Ishikawa (cell line): ENCODE measurements around the gene MACROD2.

Experiments used
- CEBPB ChIP-seq: IDR thresholded peaks from 2 replicates; pipeline ENCODE4 v1.6.1; 2012
- CREB1 ChIP-seq: IDR thresholded peaks from 2 replicates; pipeline ENCODE4 v1.6.1; 2012; ENCODE audit warnings: low read depth
- EP300 ChIP-seq: IDR thresholded peaks from 2 replicates; pipeline ENCODE4 v1.6.1; 2012; ENCODE audit warnings: borderline replicate concordance
- FOXM1 ChIP-seq: IDR thresholded peaks from 2 replicates; pipeline ENCODE4 v1.6.1; 2012; ENCODE audit warnings: low read depth, borderline replicate concordance
- NFIC ChIP-seq: IDR thresholded peaks from 2 replicates; pipeline ENCODE4 v1.6.1; 2012
- RAD21 ChIP-seq: IDR thresholded peaks from 2 replicates; pipeline ENCODE4 v1.6.1; 2012; ENCODE audit warnings: low read depth
- REST ChIP-seq: IDR thresholded peaks from 2 replicates; pipeline ENCODE4 v1.6.1; 2012; ENCODE audit warnings: low read depth, mild to moderate bottlenecking
- TAF1 ChIP-seq: IDR thresholded peaks from 2 replicates; pipeline ENCODE4 v1.6.1; 2012; ENCODE audit warnings: low read depth, mild to moderate bottlenecking
- TCF12 ChIP-seq: IDR thresholded peaks from 2 replicates; pipeline ENCODE4 v1.6.1; 2012; ENCODE audit warnings: low read depth
- TEAD4 ChIP-seq: IDR thresholded peaks from 2 replicates; pipeline ENCODE4 v1.6.1; 2012
- YY1 ChIP-seq: IDR thresholded peaks from 2 replicates; pipeline ENCODE4 v1.6.1; 2012; ENCODE audit warnings: low read depth
- ZBTB7A ChIP-seq: IDR thresholded peaks from 2 replicates; pipeline ENCODE4 v1.6.1; 2012; ENCODE audit warnings: low read depth
- TF ChIP-seq, protein P1 (sequence below): IDR thresholded peaks from 2 replicates; pipeline ENCODE4 v1.6.1; 2012
- TF ChIP-seq, protein P2 (sequence below): IDR thresholded peaks from 2 replicates; pipeline ENCODE4 v1.6.1; 2012

DNA sequence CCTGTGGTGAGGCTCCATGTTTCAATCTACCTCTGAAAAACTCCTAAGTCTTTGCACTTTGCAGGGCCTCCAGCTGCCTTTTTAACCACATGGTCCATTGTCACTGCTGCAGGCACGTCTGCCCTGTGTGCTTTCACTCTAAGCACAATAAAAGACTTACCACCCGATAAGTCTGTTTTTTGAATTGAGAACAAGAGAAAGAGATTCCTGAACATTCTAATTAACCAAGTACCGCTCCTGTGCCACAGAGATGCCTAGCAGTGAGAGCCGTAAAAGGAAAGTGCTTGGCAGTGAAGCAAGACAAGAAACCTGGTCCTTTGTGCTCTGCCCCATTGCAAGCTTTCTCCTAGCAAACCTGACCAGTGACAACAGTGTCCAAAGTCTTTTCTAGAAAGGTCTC, 829.7 kb downstream of the MACROD2 start:
- TF ChIP-seq, protein P1, sequence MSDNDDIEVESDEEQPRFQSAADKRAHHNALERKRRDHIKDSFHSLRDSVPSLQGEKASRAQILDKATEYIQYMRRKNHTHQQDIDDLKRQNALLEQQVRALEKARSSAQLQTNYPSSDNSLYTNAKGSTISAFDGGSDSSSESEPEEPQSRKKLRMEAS: no peak
- TF ChIP-seq NFIC: no peak
- TF ChIP-seq REST: no peak
- TF ChIP-seq YY1: no peak
- no peak for TF ChIP-seq EP300
- TF ChIP-seq CEBPB: no peak
- TF ChIP-seq ZBTB7A: no peak
- TF ChIP-seq, protein P2, sequence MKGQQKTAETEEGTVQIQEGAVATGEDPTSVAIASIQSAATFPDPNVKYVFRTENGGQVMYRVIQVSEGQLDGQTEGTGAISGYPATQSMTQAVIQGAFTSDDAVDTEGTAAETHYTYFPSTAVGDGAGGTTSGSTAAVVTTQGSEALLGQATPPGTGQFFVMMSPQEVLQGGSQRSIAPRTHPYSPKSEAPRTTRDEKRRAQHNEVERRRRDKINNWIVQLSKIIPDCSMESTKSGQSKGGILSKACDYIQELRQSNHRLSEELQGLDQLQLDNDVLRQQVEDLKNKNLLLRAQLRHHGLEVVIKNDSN: no peak
- no peak for TF ChIP-seq RAD21
- no peak for TF ChIP-seq FOXM1
- no peak for TF ChIP-seq CREB1
- no peak for TF ChIP-seq TAF1
- TF ChIP-seq TEAD4: no peak
- TF ChIP-seq TCF12: no peak
